Neural progenitor cell (in vitro differentiated cells): ENCODE results near the gene KDM5D. TPM values are rescaled to one million over a fixed set of nuclear protein-coding genes. Genes with fewer than 3 reads are reported as not detected.

Experiments
- DNase-seq: peaks from one replicate; pipeline ENCODE4 v3.0.0-alpha.2; 2016; ENCODE audit warnings: low spot score
- H2AFZ ChIP-seq: fragments of 200-600 bp; sonication (generic); replicated peaks from 2 replicates; pipeline ENCODE4 v1.6.1; 2016; ENCODE audit warnings: antibody characterized with exemption
- H3F3A ChIP-seq: fragments of 200-600 bp; sonication (generic); 2 replicates; pipeline ENCODE4 v1.6.1; 2016; ENCODE audit warnings: antibody characterized with exemption, low read depth
- H3K27ac ChIP-seq: fragments of 200-600 bp; sonication (generic); 2 replicates; pipeline ENCODE4 v1.5.1; 2016; ENCODE audit warnings: mild to moderate bottlenecking
- H3K27me3 ChIP-seq: fragments of 200-600 bp; sonication (generic); 2 replicates; pipeline ENCODE4 v1.6.1; 2016; ENCODE audit warnings: mild to moderate bottlenecking, moderate library complexity
- H3K36me3 ChIP-seq: fragments of 200-600 bp; sonication (generic); 2 replicates; pipeline ENCODE4 v1.5.1; 2016
- H3K4me1 ChIP-seq: fragments of 200-600 bp; sonication (generic); 2 replicates; pipeline ENCODE4 v1.6.1; 2016; ENCODE audit warnings: mixed run types
- H3K4me2 ChIP-seq: fragments of 200-600 bp; sonication (generic); 2 replicates; pipeline ENCODE4 v1.6.1; 2016
- H3K4me3 ChIP-seq: fragments of 200-600 bp; sonication (generic); 2 replicates; pipeline ENCODE4 v1.5.1; 2016
- H3K79me2 ChIP-seq: fragments of 200-600 bp; sonication (generic); 2 replicates; pipeline ENCODE4 v1.6.1; 2016; ENCODE audit warnings: low read depth
- H3K9ac ChIP-seq: fragments of 200-600 bp; sonication (generic); 2 replicates; pipeline ENCODE4 v1.6.1; 2016
- H3K9me3 ChIP-seq: fragments of 200-600 bp; sonication (generic); 2 replicates; pipeline ENCODE4 v1.5.1; 2016; ENCODE audit warnings: low read depth
- H4K20me1 ChIP-seq: fragments of 200-600 bp; sonication (generic); 2 replicates; pipeline ENCODE4 v1.6.1; 2016; ENCODE audit warnings: low read depth
- H3K27ac Mint-ChIP-seq: 3 replicates; pipeline ENCODE4 v1.8.0; 2021; ENCODE audit warnings: mixed read lengths
- H3K27me3 Mint-ChIP-seq: 2 replicates; pipeline ENCODE4 v1.8.0; 2022; ENCODE audit warnings: low read depth, mild to moderate bottlenecking, inconsistent platforms, moderate library complexity, mixed read lengths; ENCODE audit not compliant: insufficient read depth
- H3K36me3 Mint-ChIP-seq: 3 replicates; pipeline ENCODE4 v1.8.0; 2021; ENCODE audit warnings: mixed read lengths
- H3K4me1 Mint-ChIP-seq: 3 replicates; pipeline ENCODE4 v1.8.0; 2021; ENCODE audit warnings: mixed read lengths
- H3K4me3 Mint-ChIP-seq: 3 replicates; pipeline ENCODE4 v1.8.0; 2021; ENCODE audit warnings: mild to moderate bottlenecking, moderate library complexity, mixed read lengths
- H3K9me3 Mint-ChIP-seq: 3 replicates; pipeline ENCODE4 v1.8.0; 2020; ENCODE audit warnings: mixed read lengths
- EZH2 ChIP-seq: fragments of 200-600 bp; sonication (generic); IDR thresholded peaks from 2 replicates; pipeline ENCODE4 v1.6.1; 2017; ENCODE audit warnings: antibody characterized with exemption, mild to moderate bottlenecking, moderate library complexity
- EZH2phosphoT487 ChIP-seq: fragments of 200-600 bp; sonication (generic); IDR thresholded peaks from 2 replicates; pipeline ENCODE4 v1.6.1; 2017; ENCODE audit warnings: antibody characterized with exemption
- total RNA-seq: library from RNA; depleted of rRNA; stranded (reverse); fragments of >200 nt; gene quantifications from 2 replicates; pipeline ENCODE4 v1.2.3, GENCODE V29; 2015; ENCODE audit warnings: low replicate concordance
- TF ChIP-seq, protein P1 (sequence below): fragments of 200-600 bp; sonication (generic); IDR thresholded peaks from 2 replicates; pipeline ENCODE4 v1.5.1; 2017; ENCODE audit warnings: antibody characterized with exemption, mild to moderate bottlenecking

Gene KDM5D
- total RNA-seq, 1 donor from 2014 or later: not detected

DNA sequence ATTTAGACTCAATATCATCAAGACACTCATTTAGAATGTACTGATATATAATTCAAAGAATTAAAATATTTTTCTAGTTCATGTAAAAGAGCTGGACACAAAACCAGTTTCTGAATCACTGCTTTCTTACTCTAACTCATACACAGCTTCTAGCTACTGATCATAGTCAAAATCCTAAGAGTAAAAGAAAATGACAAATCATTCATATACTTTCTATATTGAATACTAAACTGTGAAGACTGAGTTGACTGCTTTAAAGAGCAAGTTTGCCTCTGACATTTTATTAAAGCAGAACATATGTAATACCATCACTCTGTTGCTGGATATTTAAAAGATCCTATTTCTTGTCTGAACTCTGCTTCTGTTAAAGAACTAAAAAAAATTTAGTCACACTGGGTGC lies 2.4 kb downstream of the KDM5D start:
- H3K27ac ChIP-seq: no peak overlapping the region
- no peaks in the 10 kb centered on the region for H3F3A ChIP-seq
- no peak overlapping the region for H3K9ac ChIP-seq
- H3K9me3 Mint-ChIP-seq: no peaks in the 10 kb centered on the region
- no peaks in the 10 kb centered on the region for H3K36me3 ChIP-seq
- H4K20me1 ChIP-seq: no peaks in the 10 kb centered on the region
- no peaks in the 10 kb centered on the region for H3K4me1 ChIP-seq
- H2AFZ ChIP-seq: no peak overlapping the region
- H3K27me3 ChIP-seq: no peaks in the 10 kb centered on the region
- no peaks in the 10 kb centered on the region for H3K36me3 Mint-ChIP-seq
- no peak for TF ChIP-seq EZH2
- TF ChIP-seq, protein P1, sequence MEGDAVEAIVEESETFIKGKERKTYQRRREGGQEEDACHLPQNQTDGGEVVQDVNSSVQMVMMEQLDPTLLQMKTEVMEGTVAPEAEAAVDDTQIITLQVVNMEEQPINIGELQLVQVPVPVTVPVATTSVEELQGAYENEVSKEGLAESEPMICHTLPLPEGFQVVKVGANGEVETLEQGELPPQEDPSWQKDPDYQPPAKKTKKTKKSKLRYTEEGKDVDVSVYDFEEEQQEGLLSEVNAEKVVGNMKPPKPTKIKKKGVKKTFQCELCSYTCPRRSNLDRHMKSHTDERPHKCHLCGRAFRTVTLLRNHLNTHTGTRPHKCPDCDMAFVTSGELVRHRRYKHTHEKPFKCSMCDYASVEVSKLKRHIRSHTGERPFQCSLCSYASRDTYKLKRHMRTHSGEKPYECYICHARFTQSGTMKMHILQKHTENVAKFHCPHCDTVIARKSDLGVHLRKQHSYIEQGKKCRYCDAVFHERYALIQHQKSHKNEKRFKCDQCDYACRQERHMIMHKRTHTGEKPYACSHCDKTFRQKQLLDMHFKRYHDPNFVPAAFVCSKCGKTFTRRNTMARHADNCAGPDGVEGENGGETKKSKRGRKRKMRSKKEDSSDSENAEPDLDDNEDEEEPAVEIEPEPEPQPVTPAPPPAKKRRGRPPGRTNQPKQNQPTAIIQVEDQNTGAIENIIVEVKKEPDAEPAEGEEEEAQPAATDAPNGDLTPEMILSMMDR: no peak
- TF ChIP-seq EZH2phosphoT487: no peak
- no peak overlapping the region for H3K27ac Mint-ChIP-seq
- H3K4me2 ChIP-seq: no peak overlapping the region
- no peak overlapping the region for H3K4me3 Mint-ChIP-seq
- H3K27me3 Mint-ChIP-seq: no peaks in the 10 kb centered on the region
- H3K4me3 ChIP-seq: no peak overlapping the region
- no peak for DNase-seq
- no peaks in the 10 kb centered on the region for H3K9me3 ChIP-seq
- H3K4me1 Mint-ChIP-seq: no peaks in the 10 kb centered on the region
- H3K79me2 ChIP-seq: no peaks in the 10 kb centered on the region

DNA sequence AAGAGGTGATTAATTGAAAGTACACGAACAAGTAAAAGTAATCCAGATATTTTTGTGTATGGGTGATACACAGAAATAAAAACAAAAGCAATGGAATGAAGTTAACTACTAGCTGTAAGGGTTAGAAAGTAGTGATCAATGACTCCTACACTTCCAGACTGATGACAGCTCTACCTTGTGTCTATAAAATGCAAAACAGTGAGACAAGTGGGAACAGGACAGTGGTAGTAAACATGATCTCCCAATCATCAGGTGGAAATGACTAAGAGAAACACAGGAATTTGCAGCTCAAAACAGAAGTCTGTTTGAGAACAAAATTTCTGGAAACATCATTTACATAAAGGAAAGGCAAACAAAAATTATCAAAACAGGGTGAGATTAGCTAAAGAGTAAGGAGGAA lies 10.1 kb downstream of the KDM5D start:
- H3K36me3 Mint-ChIP-seq: no peaks in the 10 kb centered on the region
- no peak overlapping the region for H3K9ac ChIP-seq
- H3K9me3 ChIP-seq: no peaks in the 10 kb centered on the region
- TF ChIP-seq, protein P1: no peak
- TF ChIP-seq EZH2phosphoT487: no peak
- TF ChIP-seq EZH2: no peak
- H3K27ac Mint-ChIP-seq: no peak overlapping the region
- no peak overlapping the region for H2AFZ ChIP-seq
- no peak overlapping the region for H3K4me3 Mint-ChIP-seq
- no peak overlapping the region for H3K4me3 ChIP-seq
- no peaks in the 10 kb centered on the region for H3K9me3 Mint-ChIP-seq
- no peak for DNase-seq
- no peak overlapping the region for H3K27ac ChIP-seq
- H3K4me1 Mint-ChIP-seq: no peaks in the 10 kb centered on the region
- H3K27me3 ChIP-seq: no peaks in the 10 kb centered on the region
- H3F3A ChIP-seq: no peaks in the 10 kb centered on the region
- H3K36me3 ChIP-seq: no peaks in the 10 kb centered on the region
- H3K79me2 ChIP-seq: no peaks in the 10 kb centered on the region
- no peaks in the 10 kb centered on the region for H4K20me1 ChIP-seq
- no peak overlapping the region for H3K4me2 ChIP-seq
- no peaks in the 10 kb centered on the region for H3K27me3 Mint-ChIP-seq
- no peaks in the 10 kb centered on the region for H3K4me1 ChIP-seq

DNA sequence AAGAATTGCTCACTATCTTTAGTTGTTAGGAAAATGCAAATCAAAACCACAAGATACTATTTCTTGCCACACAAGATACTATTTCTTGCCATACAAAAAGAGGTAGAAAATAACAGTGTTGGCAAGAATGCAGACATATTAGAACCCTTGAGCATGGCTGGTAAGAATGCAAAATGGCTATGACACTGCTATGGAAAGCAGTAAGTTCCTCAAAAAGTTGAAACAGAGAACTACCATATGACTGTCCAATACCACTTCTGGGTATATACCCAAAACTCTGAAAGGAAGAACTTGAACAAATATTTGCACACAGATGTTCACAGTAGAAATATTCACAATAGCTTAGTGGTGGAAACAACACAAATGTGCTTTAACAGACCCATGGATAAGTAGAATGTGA lies 26.6 kb downstream of the KDM5D start:
- Histone ChIP-seq H3F3A (no peaks in the 10 kb centered on the region), H3K27ac (no peak overlapping the region), H3K27me3 (no peaks in the 10 kb centered on the region), H3K4me2 (no peak overlapping the region), H3K4me3 (no peak overlapping the region), H3K9ac (no peak overlapping the region), H2AFZ (no peak overlapping the region), H4K20me1 (no peaks in the 10 kb centered on the region), H3K79me2 (no peaks in the 10 kb centered on the region), H3K4me1 (no peaks in the 10 kb centered on the region), H3K9me3 (no peaks in the 10 kb centered on the region), H3K36me3 (no peaks in the 10 kb centered on the region)
- Mint-ChIP-seq H3K27ac (no peak overlapping the region), H3K4me3 (no peak overlapping the region), H3K27me3 (no peaks in the 10 kb centered on the region), H3K4me1 (no peaks in the 10 kb centered on the region), H3K9me3 (no peaks in the 10 kb centered on the region), H3K36me3 (no peaks in the 10 kb centered on the region)
- no peak for DNase-seq
- TF ChIP-seq EZH2 (no peak), EZH2phosphoT487 (no peak)
- TF ChIP-seq, protein P1: no peak

DNA sequence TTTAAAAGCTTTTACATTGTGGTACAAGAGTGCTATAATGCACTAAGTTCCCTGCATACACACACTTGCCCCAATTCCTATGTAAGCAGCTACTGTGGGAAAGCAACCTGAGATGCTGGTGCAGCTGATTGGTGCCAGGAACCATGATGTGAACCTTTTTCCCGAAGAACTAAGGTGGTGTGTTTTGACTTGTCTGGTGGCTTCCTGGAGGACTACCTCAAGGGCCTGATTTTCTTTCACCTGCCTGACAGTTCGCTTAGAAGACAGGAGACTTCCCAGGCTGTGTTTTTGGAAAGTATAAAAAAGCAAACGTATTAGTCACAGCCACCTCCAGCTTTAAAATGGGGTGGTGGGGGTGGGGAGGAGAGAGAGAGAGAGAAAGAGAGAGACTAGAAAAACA lies 27.4 kb downstream of the KDM5D start:
- H3K4me1 Mint-ChIP-seq: no peaks in the 10 kb centered on the region
- Histone ChIP-seq H3K4me2 (no peak overlapping the region), H2AFZ (no peak overlapping the region)

More for the DNA sequence above, 27.4 kb downstream of the KDM5D start:
- no peaks in the 10 kb centered on the region for H3K9me3 ChIP-seq
- H3F3A ChIP-seq: no peaks in the 10 kb centered on the region
- H3K4me3 Mint-ChIP-seq: no peak overlapping the region
- H3K9ac ChIP-seq: no peak overlapping the region
- no peak overlapping the region for H3K27ac Mint-ChIP-seq
- no peaks in the 10 kb centered on the region for H3K4me1 ChIP-seq
- H3K27me3 ChIP-seq: no peaks in the 10 kb centered on the region
- H3K27ac ChIP-seq: no peak overlapping the region
- H3K36me3 Mint-ChIP-seq: no peaks in the 10 kb centered on the region
- H3K79me2 ChIP-seq: no peaks in the 10 kb centered on the region
- no peak for DNase-seq
- H3K27me3 Mint-ChIP-seq: no peaks in the 10 kb centered on the region
- TF ChIP-seq EZH2 (no peak), EZH2phosphoT487 (no peak)
- TF ChIP-seq, protein P1: no peak
- no peaks in the 10 kb centered on the region for H3K9me3 Mint-ChIP-seq
- H3K36me3 ChIP-seq: no peaks in the 10 kb centered on the region
- H3K4me3 ChIP-seq: no peak overlapping the region
- no peaks in the 10 kb centered on the region for H4K20me1 ChIP-seq
